A549 (cell line): ENCODE results near the gene LRRN4CL. TPM values are rescaled to one million over a fixed set of nuclear protein-coding genes. Genes with fewer than 3 reads are reported as not detected.
A peak's percentile ranks its signal among the peaks of the same experiment; 100 is the strongest.

ENCODE experiments used
- ATAC-seq, 2 experiments: fragments of 200-7000 bp in 1 of 2; fragments of >200 bp in 1 of 2; cut with Nextera tagmentation in 1 of 2; cut with Tn5 transposase in 1 of 2; 3 replicates each; pipeline versions ENCODE4 v1.8.0 to v1.9.1; 2018 to 2020; ENCODE audit warnings: mild to moderate bottlenecking in 1 of 2, moderate library complexity in 1 of 2
- CTCF ChIA-PET: fragments of 300-600 bp; sonication (Branson Sonifier 250); formaldehyde crosslinking; extraction: SDS; loops from one replicate; lab custom pipeline; 2021; ENCODE audit warnings: antibody characterized with exemption, inconsistent platforms; lab: Yijun Ruan, JAX
- POLR2A ChIA-PET: fragments of 350-600 bp; formaldehyde crosslinking; extraction: SDS; loops from one replicate; lab custom pipeline; 2021; ENCODE audit warnings: antibody characterized with exemption, inconsistent platforms; lab: Yijun Ruan, JAX
- DNase-seq, 2 experiments: peaks; one replicate each; pipeline versions ENCODE4 v3.0.0 to v3.0.0-alpha.2; 2011 to 2016; ENCODE audit warnings: low read depth in 1 of 2, low spot score in 1 of 2
- FAIRE-seq: peaks from 2 replicates; lab custom pipeline; 2011; peaks lifted over from hg19 to GRCh38; lab: Jason Lieb, UNC
- H3K27ac ChIP-seq, 2 experiments: fragments of >200 bp; sonication (Bioruptor Twin); formaldehyde crosslinking; 3 replicates each; pipeline ENCODE4 v1.5.1; 2016 to 2017
- H3K4me1 ChIP-seq: fragments of >200 bp; sonication (Bioruptor Twin); formaldehyde crosslinking; 3 replicates; pipeline ENCODE4 v1.6.1; 2016
- H3K4me2 ChIP-seq: fragments of >200 bp; sonication (Bioruptor Twin); formaldehyde crosslinking; 3 replicates; pipeline ENCODE4 v1.6.1; 2016
- H3K4me3 ChIP-seq: fragments of >200 bp; sonication (Bioruptor Twin); formaldehyde crosslinking; 3 replicates; pipeline ENCODE4 v1.5.1; 2016
- H3K9me3 ChIP-seq: fragments of >200 bp; sonication (Bioruptor Twin); formaldehyde crosslinking; 3 replicates; pipeline ENCODE4 v1.6.1; 2016
- BHLHE40 ChIP-seq: IDR thresholded peaks from 2 replicates; pipeline ENCODE4 v1.6.1; 2012; ENCODE audit warnings: low read depth, low read length, inconsistent platforms
- CBX2 ChIP-seq: fragments of 200-600 bp; sonication (generic); IDR thresholded peaks from 2 replicates; pipeline ENCODE4 v1.6.1; 2016; ENCODE audit warnings: low read depth, mild to moderate bottlenecking, borderline replicate concordance
- CHD2 ChIP-seq: fragments of 150-350 bp; IDR thresholded peaks from 2 replicates; pipeline ENCODE4 v1.6.1; 2014; ENCODE audit warnings: low read length; ENCODE audit not compliant: partially characterized antibody
- CHD4 ChIP-seq: fragments of 200-600 bp; sonication (generic); IDR thresholded peaks from 2 replicates; pipeline ENCODE4 v1.6.1; 2016; ENCODE audit warnings: antibody characterized with exemption, mild to moderate bottlenecking, borderline replicate concordance
- CTCF ChIP-seq: fragments of >200 bp; sonication (Bioruptor Twin); formaldehyde crosslinking; IDR thresholded peaks from 3 replicates; pipeline ENCODE4 v1.5.1; 2016
- EHF ChIP-seq: fragments of 250-450 bp; sonication (Bioruptor Pico); IDR thresholded peaks from 2 replicates; pipeline ENCODE4 v1.5.0; 2020; ENCODE audit warnings: mild to moderate bottlenecking
- EHMT2 ChIP-seq: fragments of 200-600 bp; sonication (generic); IDR thresholded peaks from 2 replicates; pipeline ENCODE4 v1.6.1; 2016; ENCODE audit warnings: antibody characterized with exemption, low read depth, mild to moderate bottlenecking, moderate library complexity
- EP300 ChIP-seq, 2 experiments: fragments of >200 bp; sonication (Bioruptor Twin); formaldehyde crosslinking; IDR thresholded peaks; 2 replicates in 1 of 2; 3 replicates in 1 of 2; pipeline ENCODE4 v1.6.1; 2016 to 2017
- FOSL2 ChIP-seq, 2 experiments: fragments of 450-650 bp in 1 of 2; fragments of >200 bp in 1 of 2; sonication (Bioruptor Twin) in 1 of 2; formaldehyde crosslinking; IDR thresholded peaks; 2 replicates each; pipeline versions ENCODE4 v1.5.0 to v1.6.1; 2016 to 2020; ENCODE audit warnings: mild to moderate bottlenecking in 1 of 2, moderate library complexity in 1 of 2
- GATA3 ChIP-seq: IDR thresholded peaks from 2 replicates; pipeline ENCODE4 v1.6.1; 2012; ENCODE audit warnings: borderline replicate concordance
- HEYL ChIP-seq: fragments of 250-450 bp; sonication (Bioruptor Pico); IDR thresholded peaks from 2 replicates; pipeline ENCODE4 v1.8.0; 2021; ENCODE audit warnings: mild to moderate bottlenecking, moderate library complexity
- HMGXB4 ChIP-seq: fragments of 250-450 bp; sonication (Bioruptor Pico); IDR thresholded peaks from 2 replicates; pipeline ENCODE4 v1.5.0; 2021; ENCODE audit warnings: mild to moderate bottlenecking, moderate library complexity, borderline replicate concordance
- HOXA7 ChIP-seq: fragments of 250-450 bp; sonication (Bioruptor Pico); IDR thresholded peaks from 2 replicates; pipeline ENCODE4 v1.5.0; 2020; ENCODE audit warnings: mild to moderate bottlenecking, moderate library complexity
- JUN ChIP-seq, 2 experiments: fragments of >200 bp; sonication (Bioruptor Twin); formaldehyde crosslinking; IDR thresholded peaks; 2 replicates in 1 of 2; 3 replicates in 1 of 2; pipeline ENCODE4 v1.6.1; 2016 to 2017
- JUNB ChIP-seq: fragments of >200 bp; sonication (Bioruptor Twin); formaldehyde crosslinking; IDR thresholded peaks from 2 replicates; pipeline ENCODE4 v1.6.1; 2016
- KDM1A ChIP-seq: fragments of 200-600 bp; sonication (generic); IDR thresholded peaks from 2 replicates; pipeline ENCODE4 v1.6.1; 2016; ENCODE audit warnings: low read depth, mild to moderate bottlenecking
- MAFK ChIP-seq: fragments of 450-650 bp; IDR thresholded peaks from 2 replicates; pipeline ENCODE4 v1.6.1; 2014; ENCODE audit not compliant: partially characterized antibody
- MAX ChIP-seq: IDR thresholded peaks from 2 replicates; pipeline ENCODE4 v1.6.1; 2012
- MYC ChIP-seq: IDR thresholded peaks from 2 replicates; pipeline ENCODE4 v1.6.1; 2012; ENCODE audit warnings: mild to moderate bottlenecking, inconsistent platforms, low read length, improper control_type of control experiment, borderline replicate concordance
- NFE2L2 ChIP-seq: fragments of 150-350 bp; conservative IDR thresholded peaks from 2 replicates; pipeline ENCODE4 v1.6.1; 2014; ENCODE audit warnings: low read length
- NR3C1 ChIP-seq: fragments of >200 bp; sonication (Bioruptor Twin); formaldehyde crosslinking; IDR thresholded peaks from 3 replicates; pipeline ENCODE4 v1.6.1; 2017
- POLR2AphosphoS2 ChIP-seq: conservative IDR thresholded peaks from 2 replicates; pipeline ENCODE4 v1.6.1; 2012; ENCODE audit warnings: low read length, improper control_type of control experiment, inconsistent platforms
- RARB ChIP-seq: fragments of 250-450 bp; sonication (Bioruptor Pico); IDR thresholded peaks from 2 replicates; pipeline ENCODE4 v1.8.0; 2021; ENCODE audit warnings: mild to moderate bottlenecking, moderate library complexity
- RNF2 ChIP-seq: fragments of 200-600 bp; sonication (generic); IDR thresholded peaks from 2 replicates; pipeline ENCODE4 v1.6.1; 2016; ENCODE audit warnings: low read depth, mild to moderate bottlenecking, antibody characterized with exemption, moderate library complexity, borderline replicate concordance
- SMC3 ChIP-seq: fragments of >200 bp; sonication (Bioruptor Twin); formaldehyde crosslinking; IDR thresholded peaks from 3 replicates; pipeline ENCODE4 v1.6.1; 2018; ENCODE audit warnings: inconsistent platforms
- SREBF2 ChIP-seq: fragments of 450-650 bp; IDR thresholded peaks from 2 replicates; pipeline ENCODE4 v1.6.1; 2014; ENCODE audit warnings: mild to moderate bottlenecking, moderate library complexity
- TFCP2L1 ChIP-seq: fragments of 250-450 bp; sonication (Bioruptor Pico); IDR thresholded peaks from 2 replicates; pipeline ENCODE4 v1.5.0; 2021; ENCODE audit warnings: mild to moderate bottlenecking
- TP53 ChIP-seq: fragments of 250-450 bp; sonication (Bioruptor Pico); IDR thresholded peaks from 2 replicates; pipeline ENCODE4 v1.5.0; 2021; ENCODE audit warnings: mild to moderate bottlenecking, moderate library complexity
- ZNF302 ChIP-seq: fragments of 250-450 bp; sonication (Bioruptor Pico); IDR thresholded peaks from 2 replicates; pipeline ENCODE4 v1.9.0; 2021; ENCODE audit warnings: inconsistent platforms, mild to moderate bottlenecking, moderate library complexity
- ZSCAN20 ChIP-seq: fragments of 250-450 bp; sonication (Bioruptor Pico); IDR thresholded peaks from 2 replicates; pipeline ENCODE4 v1.8.0; 2022; ENCODE audit warnings: mild to moderate bottlenecking, moderate library complexity
- WGBS: methylation state at CpG from one replicate; pipeline ENCODE4 v1.1.6; 2017; ENCODE audit errors: missing lambda C conversion rate; 5-methylcytosine and 5-hydroxymethylcytosine counted together
- polyA plus RNA-seq, 4 experiments: library from polyadenylated mRNA; depleted of rRNA in 3 of 4; stranded (reverse); fragments of >200 nt; fragmentation: RNase III in 1 of 4; extraction: RNeasy Plus Mini Kit Qiagen cat#74134 plus additional on column Dnase treatment in 1 of 4; gene quantifications; 2 replicates in 3 of 4; 3 replicates in 1 of 4; pipeline ENCODE4 v1.2.3, GENCODE V29; 2011 to 2017
- TF ChIP-seq, protein P1 (sequence below): fragments of >200 bp; sonication (Bioruptor Twin); formaldehyde crosslinking; IDR thresholded peaks from 2 replicates; pipeline ENCODE4 v1.6.1; 2016
- TF ChIP-seq, protein P2 (sequence below): fragments of 250-450 bp; sonication (Bioruptor Pico); IDR thresholded peaks from 2 replicates; pipeline ENCODE4 v1.5.0; 2020; ENCODE audit warnings: low read depth, mild to moderate bottlenecking, moderate library complexity
- TF ChIP-seq, protein P3 (sequence below): fragments of 150-350 bp; IDR thresholded peaks from 2 replicates; pipeline ENCODE4 v1.6.1; 2014; ENCODE audit warnings: low read depth, mild to moderate bottlenecking, low read length
- TF ChIP-seq, protein P4 (sequence below): IDR thresholded peaks from 2 replicates; pipeline ENCODE4 v1.6.1; 2012; ENCODE audit warnings: low read depth, borderline replicate concordance

The LRRN4CL gene
- polyA plus RNA-seq, 2 of the 4 experiments (the other 2 are of a cell fraction), result 0.03 to 0.04 TPM

GRCh38 chr11:62727165-62727871 lies 38.0 kb upstream of the LRRN4CL start, which contains the start of gene HNRNPUL2:
Gene HNRNPUL2, minus strand, starts transcription at chr11:62727457. Its CDS starts 301 bp downstream, at chr11:62727156.
- FAIRE-seq, result no peak
- Histone ChIP-seq H3K4me2 (peak within 1 kb of the TSS; percentile 92), H3K4me1 (peaks cover 21% of the 10 kb centered on the region), H3K9me3 (no peaks in the 10 kb centered on the region), H3K27ac (peak within 1 kb of the TSS; percentile 97), H3K4me3 (peak within 1 kb of the TSS; percentile 78)
- DNase-seq, result peak; percentile 97 to 100
- CTCF ChIA-PET, result interaction anchor here (0.6 to 3.1 kb wide), 13 partner anchors 9 to 138 kb away, joined by 3 to 15 read pairs (median 3); partner anchors contain the start of genes BSCL2, GNG3 and ZBTB3
- POLR2A ChIA-PET, result interaction anchor here (0.5 to 3.8 kb wide), 40 partner anchors 9 to 884 kb away, joined by 3 to 96 read pairs (median 6); partner anchors contain the start of genes B3GAT3, BSCL2, C11orf98 and CSKMT
- WGBS, result under 1% methylated on average over 52 of the region's 72 CpGs
- peak; percentile 88 to 91 for ATAC-seq
- no peak for TF ChIP-seq KDM1A
- TF ChIP-seq MYC, result peak; percentile 60; the same call in 1 of the 2 replicates
- no peak; the same call in 1 of the 2 replicates for TF ChIP-seq TP53 (CRISPR knock-in tag)
- peak; percentile 88 for TF ChIP-seq TFCP2L1 (CRISPR knock-in tag)
- TF ChIP-seq, protein P1, sequence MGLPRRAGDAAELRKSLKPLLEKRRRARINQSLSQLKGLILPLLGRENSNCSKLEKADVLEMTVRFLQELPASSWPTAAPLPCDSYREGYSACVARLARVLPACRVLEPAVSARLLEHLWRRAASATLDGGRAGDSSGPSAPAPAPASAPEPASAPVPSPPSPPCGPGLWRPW, result no peak
- no peak for TF ChIP-seq POLR2AphosphoS2
- TF ChIP-seq CTCF, result no peak
- no peak for TF ChIP-seq SREBF2
- TF ChIP-seq CHD4, result no peak
- TF ChIP-seq JUN (IDR thresholded peaks at IDR 0.05), result peak; percentile 86 to 95
- peak; percentile 35; the same call in 1 of the 2 replicates for TF ChIP-seq GATA3
- peak; percentile 49; the same call in 1 of the 2 replicates for TF ChIP-seq BHLHE40
- no peak for TF ChIP-seq RNF2
- TF ChIP-seq NFE2L2, result no peak
- no peak for TF ChIP-seq CBX2
- TF ChIP-seq, protein P2, sequence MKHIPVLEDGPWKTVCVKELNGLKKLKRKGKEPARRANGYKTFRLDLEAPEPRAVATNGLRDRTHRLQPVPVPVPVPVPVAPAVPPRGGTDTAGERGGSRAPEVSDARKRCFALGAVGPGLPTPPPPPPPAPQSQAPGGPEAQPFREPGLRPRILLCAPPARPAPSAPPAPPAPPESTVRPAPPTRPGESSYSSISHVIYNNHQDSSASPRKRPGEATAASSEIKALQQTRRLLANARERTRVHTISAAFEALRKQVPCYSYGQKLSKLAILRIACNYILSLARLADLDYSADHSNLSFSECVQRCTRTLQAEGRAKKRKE, result 0 out of 2 replicates have a peak, but pooled peaks have one; percentile 26
- no peak for TF ChIP-seq RARB (CRISPR knock-in tag)
- no peak for TF ChIP-seq JUNB
- TF ChIP-seq, protein P3, sequence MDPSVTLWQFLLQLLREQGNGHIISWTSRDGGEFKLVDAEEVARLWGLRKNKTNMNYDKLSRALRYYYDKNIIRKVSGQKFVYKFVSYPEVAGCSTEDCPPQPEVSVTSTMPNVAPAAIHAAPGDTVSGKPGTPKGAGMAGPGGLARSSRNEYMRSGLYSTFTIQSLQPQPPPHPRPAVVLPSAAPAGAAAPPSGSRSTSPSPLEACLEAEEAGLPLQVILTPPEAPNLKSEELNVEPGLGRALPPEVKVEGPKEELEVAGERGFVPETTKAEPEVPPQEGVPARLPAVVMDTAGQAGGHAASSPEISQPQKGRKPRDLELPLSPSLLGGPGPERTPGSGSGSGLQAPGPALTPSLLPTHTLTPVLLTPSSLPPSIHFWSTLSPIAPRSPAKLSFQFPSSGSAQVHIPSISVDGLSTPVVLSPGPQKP, result no peak
- TF ChIP-seq SMC3, result no peak
- TF ChIP-seq EHF, result 0 out of 2 replicates have a peak, but pooled peaks have one; percentile 53
- TF ChIP-seq HEYL (CRISPR knock-in tag), result no peak
- no peak for TF ChIP-seq HOXA7
- no peak for TF ChIP-seq EHMT2
- TF ChIP-seq HMGXB4 (CRISPR knock-in tag), result no peak
- TF ChIP-seq ZNF302 (CRISPR knock-in tag), result no peak
- TF ChIP-seq FOSL2 (IDR thresholded peaks at IDR 0.05), result no peak
- no peak for TF ChIP-seq FOSL2 (CRISPR knock-in tag; IDR thresholded peaks at IDR 0.05)
- no peak for TF ChIP-seq CHD2
- TF ChIP-seq NR3C1, result no peak
- TF ChIP-seq MAFK, result no peak
- TF ChIP-seq EP300 (IDR thresholded peaks at IDR 0.05), result no peak
- TF ChIP-seq, protein P4, sequence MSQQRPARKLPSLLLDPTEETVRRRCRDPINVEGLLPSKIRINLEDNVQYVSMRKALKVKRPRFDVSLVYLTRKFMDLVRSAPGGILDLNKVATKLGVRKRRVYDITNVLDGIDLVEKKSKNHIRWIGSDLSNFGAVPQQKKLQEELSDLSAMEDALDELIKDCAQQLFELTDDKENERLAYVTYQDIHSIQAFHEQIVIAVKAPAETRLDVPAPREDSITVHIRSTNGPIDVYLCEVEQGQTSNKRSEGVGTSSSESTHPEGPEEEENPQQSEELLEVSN, result peak; percentile 99
- peak; percentile 97 for TF ChIP-seq MAX
- TF ChIP-seq ZSCAN20 (CRISPR knock-in tag), result no peak
